Fibroblast of villous mesenchyme (primary cell): ENCODE data around the gene ZNF330. TPM values are rescaled to one million over a fixed set of nuclear protein-coding genes. Genes with fewer than 3 reads are reported as not detected.

Experiments used
- DNase-seq: peaks from one replicate; pipeline ENCODE4 v3.0.0-alpha.2; 2010; ENCODE audit warnings: low read depth
- H3K4me3 ChIP-seq: 2 replicates; pipeline ENCODE4 v1.5.1; 2011; ENCODE audit warnings: low read depth, mild to moderate bottlenecking, low read length
- CTCF ChIP-seq: IDR thresholded peaks from 2 replicates; pipeline ENCODE4 v1.5.1; 2012; ENCODE audit warnings: low read depth, mild to moderate bottlenecking, low read length; ENCODE audit not compliant: insufficient read depth
- total RNA-seq: library from RNA; depleted of rRNA; stranded (reverse); fragments of >200 nt; gene quantifications from 2 replicates; pipeline ENCODE4 v1.2.3, GENCODE V29; 2012

ZNF330 gene
- total RNA-seq, 1 donor: 24.6 TPM

DNA sequence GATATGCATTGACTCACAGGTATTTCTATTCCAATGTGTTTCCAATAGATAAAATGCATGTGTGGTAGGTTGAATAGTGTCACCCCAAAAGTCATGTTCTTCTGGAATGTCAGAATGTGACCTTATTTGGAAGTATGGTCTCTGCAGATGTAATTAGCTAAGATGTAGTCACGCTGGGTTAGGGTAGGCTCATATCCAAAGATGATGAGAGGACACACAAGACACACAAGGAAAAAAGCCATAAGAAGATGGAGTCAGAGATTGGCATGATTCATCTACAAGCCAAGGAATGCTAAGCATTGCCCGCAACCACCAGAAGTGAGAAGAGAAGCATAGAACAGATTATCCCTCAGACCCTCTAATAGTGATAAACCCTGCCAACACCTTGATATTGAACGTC, 17.5 kb downstream of the ZNF330 start:
- no peak for TF ChIP-seq CTCF
- no peak for DNase-seq

DNA sequence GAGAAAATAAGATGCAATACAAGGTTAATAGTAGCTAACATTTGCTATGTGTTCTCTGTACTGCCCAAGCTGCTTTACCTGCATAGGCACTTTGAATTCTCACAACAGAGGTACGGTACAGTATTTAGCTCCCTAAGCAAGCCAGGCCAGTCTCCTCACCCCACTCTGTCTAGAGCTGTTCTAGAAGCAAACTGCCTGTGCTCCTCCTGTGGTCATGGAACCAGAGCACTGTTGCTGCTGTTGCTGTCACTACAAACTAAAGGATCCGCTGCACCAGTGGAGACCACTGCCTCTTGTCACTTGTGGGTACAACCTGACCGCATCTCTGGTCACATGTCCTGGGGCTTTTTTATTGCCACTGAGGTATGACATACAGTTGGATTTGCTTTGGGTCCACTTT, 19.6 kb downstream of the ZNF330 start:
- TF ChIP-seq CTCF: no peak
- no peak overlapping the region for H3K4me3 ChIP-seq
- no peak for DNase-seq

More for the DNA sequence above, 17.5 kb downstream of the ZNF330 start:
- H3K4me3 ChIP-seq: no peak overlapping the region

GRCh38 chr4:141240671-141241070, 20.0 kb downstream of the ZNF330 start:
- H3K4me3 ChIP-seq: no peak overlapping the region
- TF ChIP-seq CTCF: no peak
- no peak for DNase-seq

DNA sequence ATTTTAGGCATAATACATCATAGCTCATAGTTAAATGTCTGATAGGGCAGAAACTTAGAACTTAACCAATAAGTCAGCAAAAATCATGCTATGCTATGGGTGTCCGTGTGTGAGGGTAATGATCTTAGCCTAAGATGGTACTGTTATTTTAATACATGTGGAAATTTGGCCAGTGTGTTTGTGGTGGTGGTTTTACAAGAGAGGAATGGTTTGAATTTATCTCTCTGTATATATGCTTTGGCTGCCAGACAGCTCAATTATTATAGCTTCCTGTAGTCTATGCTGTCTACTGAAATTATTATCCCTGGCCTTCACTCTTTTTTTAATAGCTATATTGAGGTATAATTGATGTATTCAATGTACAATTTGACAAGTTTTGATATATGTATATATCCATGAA, 21.3 kb downstream of the ZNF330 start:
- no peak for DNase-seq
- H3K4me3 ChIP-seq: no peak overlapping the region
- TF ChIP-seq CTCF: no peak

GRCh38 chr4:141244419-141244818, 23.7 kb downstream of the ZNF330 start:
- TF ChIP-seq CTCF: no peak
- H3K4me3 ChIP-seq: no peak overlapping the region
- DNase-seq: no peak

- DNase-seq: peak; percentile 61
- TF ChIP-seq CTCF: no peak
- no peak overlapping the region for H3K4me3 ChIP-seq
Measured at GRCh38 chr4:141246243-141246642, 25.5 kb downstream of the ZNF330 start.

GRCh38 chr4:141246683-141247429, 26.2 kb downstream of the ZNF330 start:
- TF ChIP-seq CTCF: no peak
- DNase-seq: no peak
- H3K4me3 ChIP-seq: no peak overlapping the region
